Ammon's horn (tissue), 1 donor: ENCODE data around the gene TMEM62.
A peak's percentile ranks its signal among the peaks of the same experiment; 100 is the strongest.
"Not testable (repeated sequence)": the region's sequence is repeated elsewhere in the genome, so short reads cannot be mapped to it uniquely, and the experiment has no call there.

Source experiments
- DNase-seq: peaks from one replicate; pipeline ENCODE4 v3.0.0-alpha.2; 2016; ENCODE audit warnings: low spot score

Gene TMEM62

DNA sequence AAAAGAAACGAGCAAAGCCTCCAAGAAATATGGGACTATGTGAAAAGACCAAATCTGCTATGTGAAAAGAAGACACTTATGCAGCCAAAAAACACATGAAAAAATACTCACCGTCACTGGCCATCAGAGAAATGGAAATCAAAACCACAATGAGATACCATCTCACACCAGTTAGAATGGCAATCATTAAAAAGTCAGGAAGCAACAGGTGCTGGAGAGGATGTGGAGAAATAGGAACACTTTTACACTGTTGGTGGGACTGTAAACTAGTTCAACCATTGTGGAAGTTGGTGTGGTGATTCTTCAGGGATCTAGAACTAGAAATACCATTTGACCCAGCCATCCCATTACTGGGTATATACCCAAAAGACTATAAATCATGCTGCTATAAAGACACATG, 43.8 kb downstream of the TMEM62 start:
- DNase-seq, result not testable (repeated sequence)

DNA sequence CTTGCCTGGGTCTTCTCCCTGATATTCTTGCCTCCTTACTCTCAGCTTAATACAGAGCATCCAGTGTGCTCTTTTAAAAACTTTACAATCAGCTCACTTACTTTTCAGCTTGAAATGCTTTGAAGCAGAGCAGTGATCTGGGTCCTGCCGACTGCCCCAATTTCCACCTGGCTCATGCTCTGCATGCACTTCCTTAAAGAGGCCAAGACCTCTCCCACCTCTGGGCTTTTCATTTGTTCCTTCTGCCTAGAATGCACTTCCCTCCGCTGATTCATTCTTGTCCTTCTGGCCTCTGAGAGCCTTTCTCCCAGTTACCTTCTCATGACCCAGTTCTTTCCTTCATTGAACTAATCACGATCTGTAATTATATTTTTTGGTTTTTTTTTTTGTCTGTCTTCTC, 49.9 kb downstream of the TMEM62 start:
- DNase-seq, result no peak

- no peak for DNase-seq
These were observed 51.2 kb downstream of the TMEM62 start for GRCh38 chr15:43184407-43185124.

- DNase-seq, result peak; percentile 92
These were observed 52.0 kb downstream of the TMEM62 start, which contains the start of gene CCNDBP1 for GRCh38 chr15:43185157-43186002. TSS of gene CCNDBP1 (plus strand) at chr15:43185403. CDS start at chr15:43185499, 96 bp downstream.

DNA sequence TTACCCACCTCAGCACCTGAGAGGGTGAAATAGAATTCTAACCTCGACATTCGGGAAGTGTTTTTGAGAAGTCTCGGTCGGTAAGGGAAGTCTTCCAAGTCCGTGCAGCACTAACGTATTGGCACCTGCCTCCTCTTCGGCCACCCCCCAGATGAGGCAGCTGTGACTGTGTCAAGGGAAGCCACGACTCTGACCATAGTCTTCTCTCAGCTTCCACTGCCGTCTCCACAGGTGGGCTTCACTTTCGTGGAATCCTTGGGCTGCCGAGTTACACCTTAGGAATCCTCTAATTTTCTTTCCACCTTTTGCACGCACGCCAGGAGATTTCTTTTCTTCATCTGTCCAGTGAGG, 52.6 kb downstream of the TMEM62 start:
- DNase-seq, result no peak

- DNase-seq, result peak; percentile 47
These were observed 54.3 kb downstream of the TMEM62 start for GRCh38 chr15:43187544-43188155.

DNA sequence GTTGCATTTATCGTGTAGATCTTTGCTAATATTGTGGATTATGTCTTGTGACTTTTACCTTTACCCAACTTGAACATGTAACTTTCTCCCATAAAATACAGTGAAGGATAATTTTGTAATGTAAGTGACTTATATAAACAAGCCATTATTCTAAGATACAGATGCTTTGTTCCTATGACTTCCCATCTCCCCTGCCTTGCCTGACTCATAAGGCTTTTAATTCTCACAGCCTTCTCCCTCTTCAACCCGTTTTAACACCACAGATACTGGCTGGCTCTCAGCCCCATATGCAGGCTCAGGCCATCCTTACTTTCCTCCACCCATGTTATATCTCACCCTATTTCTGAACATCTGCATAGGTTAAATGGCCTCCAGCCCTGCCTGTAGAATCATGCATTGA, 55.9 kb downstream of the TMEM62 start:
- no peak for DNase-seq

DNA sequence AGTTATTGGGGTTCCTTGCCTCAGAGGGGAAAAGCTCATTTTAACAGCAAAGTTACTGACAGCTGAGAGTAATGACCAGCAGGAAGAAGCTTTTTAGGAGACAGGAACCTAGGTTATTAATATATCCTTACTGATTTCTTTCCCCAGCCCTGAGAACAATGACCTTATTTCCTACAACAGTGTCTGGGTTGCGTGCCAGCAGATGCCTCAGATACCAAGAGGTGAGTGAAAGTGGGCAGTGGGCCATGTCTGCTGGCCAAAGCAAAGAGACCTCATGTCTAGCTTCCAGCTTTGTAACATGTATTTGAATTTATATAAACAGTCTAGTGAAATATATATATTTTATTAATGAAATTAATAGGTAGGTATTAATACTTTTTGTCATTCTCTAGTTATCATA, 56.8 kb downstream of the TMEM62 start:
- no peak for DNase-seq

GRCh38 chr15:43193710-43194109, 60.3 kb downstream of the TMEM62 start:
- no peak for DNase-seq

DNA sequence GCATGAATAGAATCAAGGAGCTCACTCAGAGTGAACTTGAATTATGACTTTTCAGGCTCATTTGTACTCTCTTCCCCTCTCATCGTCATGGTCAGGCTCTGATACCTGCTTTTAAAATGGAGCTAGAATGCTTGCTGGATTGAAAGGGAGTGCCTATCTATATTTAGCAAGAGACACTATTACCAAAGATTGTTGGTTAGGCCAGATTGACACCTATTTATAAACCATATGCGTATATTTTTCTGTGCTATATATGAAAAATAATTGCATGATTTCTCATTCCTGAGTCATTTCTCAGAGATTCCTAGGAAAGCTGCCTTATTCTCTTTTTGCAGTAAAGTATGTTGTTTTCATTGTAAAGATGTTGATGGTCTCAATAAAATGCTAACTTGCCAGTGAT, 61.4 kb downstream of the TMEM62 start:
- no peak for DNase-seq

DNA sequence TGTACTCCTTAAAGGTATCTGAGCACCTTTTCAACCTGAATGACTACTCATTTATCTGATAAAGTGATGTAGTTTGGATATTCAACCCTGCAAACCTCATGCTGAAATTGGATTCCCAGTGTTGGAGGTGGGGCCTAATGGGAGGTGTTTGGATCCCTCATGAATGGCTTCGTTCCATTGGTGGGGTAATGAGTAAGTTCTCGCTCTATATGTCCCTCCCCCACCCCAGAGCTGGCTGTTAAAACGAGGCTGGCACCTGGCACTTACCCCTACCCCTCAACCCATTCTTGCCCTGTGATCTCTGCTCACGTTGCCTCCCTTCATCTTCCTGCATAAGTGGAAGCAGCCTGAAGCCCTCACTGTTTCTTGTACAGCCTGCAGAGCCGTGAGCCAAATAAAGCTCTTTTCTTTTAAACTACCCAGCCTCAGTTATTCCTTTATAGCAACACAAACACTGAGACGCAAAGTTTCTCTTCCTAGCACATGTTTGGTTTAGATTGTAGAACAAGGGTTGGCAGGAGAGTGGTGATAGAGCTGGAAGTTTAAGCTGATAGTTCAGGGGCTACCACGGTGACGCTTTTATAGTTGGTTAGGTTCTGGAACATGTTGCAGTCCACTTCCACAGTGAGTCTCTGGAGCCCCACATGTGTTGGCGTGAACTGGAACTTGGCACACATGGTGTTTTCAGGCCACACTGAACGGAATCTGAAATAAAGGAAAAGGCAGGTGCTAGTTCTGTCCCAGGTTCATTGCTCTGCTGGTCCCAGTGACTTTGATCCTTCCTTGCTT, 63.6 kb downstream of the TMEM62 start:
- DNase-seq, result no peak

DNA sequence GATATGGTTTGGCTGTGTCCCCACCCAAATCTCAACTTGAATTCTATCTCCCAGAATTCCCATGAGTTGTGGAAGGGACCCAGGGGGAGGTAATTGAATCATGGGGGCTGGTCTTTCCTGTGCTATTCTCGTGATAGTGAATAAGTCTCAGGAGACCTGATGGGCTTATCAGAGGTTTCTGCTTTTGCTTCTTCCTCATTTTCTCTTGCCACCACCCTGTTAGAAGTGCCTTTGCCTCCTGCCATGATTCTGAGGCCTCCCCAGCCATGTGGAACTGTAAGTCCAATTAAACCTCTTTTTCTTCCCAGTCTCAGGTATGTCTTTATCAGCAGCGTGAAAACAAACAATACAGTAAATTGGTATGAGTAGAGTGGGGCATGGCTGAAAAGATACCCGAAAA, 64.4 kb downstream of the TMEM62 start:
- not testable (repeated sequence) for DNase-seq

GRCh38 chr15:43198556-43198955, 65.2 kb downstream of the TMEM62 start:
- not testable (repeated sequence) for DNase-seq

DNA sequence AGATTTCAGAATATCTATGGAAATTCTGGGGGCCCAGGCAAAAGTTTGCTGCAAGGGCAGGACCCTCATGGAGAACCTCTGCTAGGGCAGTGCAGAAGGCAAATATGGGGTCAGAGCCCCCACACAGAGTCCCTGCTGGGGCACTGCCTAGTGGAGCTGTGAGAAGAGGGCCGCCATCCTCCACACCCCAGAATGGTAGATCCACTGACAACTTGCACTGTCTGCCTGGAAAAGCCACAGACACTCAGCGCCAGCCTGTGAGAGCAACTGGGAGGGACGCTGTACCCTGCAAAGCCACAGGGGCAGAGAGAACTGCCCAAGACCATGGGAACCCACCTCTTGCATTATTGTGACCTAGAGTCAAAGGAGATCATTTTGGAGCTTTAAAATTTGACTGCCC, 65.6 kb downstream of the TMEM62 start:
- no peak for DNase-seq

GRCh38 chr15:43199945-43200488, 66.6 kb downstream of the TMEM62 start:
- no peak for DNase-seq

GRCh38 chr15:43204016-43204901, 70.9 kb downstream of the TMEM62 start:
- DNase-seq, result peak; percentile 45

DNA sequence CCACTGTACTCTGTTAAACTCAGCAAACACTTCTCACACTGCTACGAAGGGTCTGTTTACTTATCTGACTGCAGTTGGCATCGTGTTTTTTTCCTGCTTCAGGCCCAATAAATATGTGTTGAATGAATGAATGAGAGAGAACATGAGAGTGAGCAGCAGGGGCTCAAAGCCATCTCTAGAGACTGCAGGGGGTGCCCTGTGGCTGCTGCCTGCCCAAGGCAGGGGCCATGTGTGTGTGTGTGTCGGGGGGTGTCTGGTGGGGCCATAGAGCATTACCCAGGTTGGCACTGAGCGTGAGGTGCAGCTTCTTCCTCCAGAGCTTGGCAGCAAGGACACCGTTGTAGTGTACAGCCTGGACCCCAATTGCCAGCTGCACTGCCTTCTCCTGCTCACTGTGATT, 72.7 kb downstream of the TMEM62 start:
- no peak for DNase-seq

DNA sequence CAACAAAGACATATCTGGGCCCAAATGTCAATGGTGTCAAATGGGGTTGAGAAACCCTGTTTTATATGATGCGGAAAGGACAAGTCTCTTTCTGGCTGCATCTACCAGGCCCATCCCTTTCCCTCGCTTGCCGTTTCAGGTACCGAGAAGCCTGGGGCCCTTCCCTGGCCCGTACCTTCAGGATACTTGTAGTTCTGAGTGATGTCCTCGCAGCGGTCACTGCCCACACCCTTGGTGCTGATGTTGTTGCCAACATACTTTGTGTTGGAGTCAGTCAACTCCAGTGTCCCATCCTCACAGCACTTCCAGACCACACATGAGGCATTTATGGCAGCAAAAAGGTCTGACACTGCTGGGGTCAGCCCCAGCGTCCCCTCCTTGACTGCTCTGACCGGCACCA, 73.6 kb downstream of the TMEM62 start:
- no peak for DNase-seq

DNA sequence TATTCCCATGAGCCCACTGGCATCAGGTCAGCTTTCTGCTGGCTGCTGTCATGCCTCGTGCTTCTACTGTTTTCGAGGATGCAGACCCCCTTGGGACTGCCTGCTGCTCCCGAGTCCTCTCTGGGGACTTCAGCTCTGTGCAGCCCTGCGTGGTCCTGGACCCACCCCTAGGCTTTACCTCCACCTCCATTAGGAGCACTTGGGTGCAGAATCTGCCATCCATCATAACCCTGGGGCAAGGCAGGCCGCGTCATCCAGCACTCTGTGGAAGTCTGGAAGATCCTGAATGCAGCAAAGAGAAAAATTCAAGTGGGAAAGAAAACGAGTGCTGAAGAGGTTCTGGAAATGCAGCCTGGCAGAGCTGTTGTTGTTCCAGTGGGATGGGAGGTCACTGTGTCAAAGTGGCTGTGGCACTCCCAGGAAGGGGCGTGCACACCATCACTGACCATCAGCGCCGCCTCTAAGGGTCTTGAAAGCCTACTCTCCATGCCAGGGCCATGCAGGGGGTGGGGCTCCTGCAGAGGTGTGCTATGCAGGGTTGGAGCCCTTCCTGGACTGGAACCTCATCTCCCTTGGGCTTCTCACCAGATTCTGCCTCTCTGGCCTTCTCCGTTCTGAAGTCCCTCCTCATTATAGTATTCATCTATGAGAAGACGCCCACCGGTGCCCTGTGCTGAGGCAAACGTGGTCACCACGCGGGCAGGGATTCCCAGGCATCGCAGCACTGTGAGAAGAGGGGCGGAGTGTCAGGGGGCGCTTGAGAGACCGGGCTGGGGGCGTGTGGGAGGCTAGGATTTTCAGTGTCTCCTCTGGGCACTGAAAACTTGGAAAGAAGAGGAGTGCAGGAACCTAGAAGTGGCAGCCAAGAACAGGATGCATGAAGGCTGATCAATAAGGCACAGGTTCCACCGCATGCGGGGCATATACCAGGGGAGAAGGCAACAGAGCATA, 74.9 kb downstream of the TMEM62 start:
- DNase-seq, result no peak
